Karpas-422 (cell line): ENCODE data around the gene PACS2. TPM values are rescaled to one million over a fixed set of nuclear protein-coding genes. Genes with fewer than 3 reads are reported as not detected.
"Not testable (repeated sequence)": the region's sequence is repeated elsewhere in the genome, so short reads cannot be mapped to it uniquely, and the experiment has no call there.

Source experiments
- DNase-seq: peaks from one replicate; pipeline ENCODE4 v3.0.0-alpha.2; 2015
- H2AFZ ChIP-seq: fragments of 200-600 bp; sonication (generic); 2 replicates; pipeline ENCODE4 v1.6.1; 2014; ENCODE audit warnings: antibody characterized with exemption, low read length, mixed read lengths
- H3K27ac ChIP-seq: fragments of 200-600 bp; sonication (generic); 2 replicates; pipeline ENCODE4 v1.5.1; 2014; ENCODE audit warnings: mild to moderate bottlenecking, low read length, moderate library complexity
- H3K27me3 ChIP-seq: fragments of 200-600 bp; sonication (generic); 2 replicates; pipeline ENCODE4 v1.6.1; 2014; ENCODE audit warnings: low read length, mixed read lengths
- H3K36me3 ChIP-seq: fragments of 200-600 bp; sonication (generic); 2 replicates; pipeline ENCODE4 v1.6.1; 2014; ENCODE audit warnings: low read length, mixed read lengths; ENCODE audit not compliant: insufficient read depth
- H3K4me1 ChIP-seq: fragments of 200-600 bp; sonication (generic); 2 replicates; pipeline ENCODE4 v1.6.1; 2014; ENCODE audit warnings: mild to moderate bottlenecking, low read length, mixed read lengths
- H3K4me2 ChIP-seq: fragments of 200-600 bp; sonication (generic); 2 replicates; pipeline ENCODE4 v1.6.1; 2014; ENCODE audit warnings: low read length, low read depth, mild to moderate bottlenecking; ENCODE audit not compliant: poor library complexity, severe bottlenecking
- H3K4me3 ChIP-seq: fragments of 200-600 bp; sonication (generic); 2 replicates; pipeline ENCODE4 v1.5.1; 2014; ENCODE audit warnings: mild to moderate bottlenecking, antibody characterized with exemption, low read length, mixed read lengths
- H3K79me2 ChIP-seq: fragments of 200-600 bp; sonication (generic); 2 replicates; pipeline ENCODE4 v1.6.1; 2014; ENCODE audit warnings: mild to moderate bottlenecking, low read length, mixed read lengths
- H3K9ac ChIP-seq: fragments of 200-600 bp; sonication (generic); 2 replicates; pipeline ENCODE4 v1.6.0; 2014; ENCODE audit warnings: low read length
- H3K9me2 ChIP-seq: fragments of 200-600 bp; sonication (generic), shearing (Covaris generic); replicated peaks from 2 replicates; pipeline ENCODE4 v1.6.0; 2014; ENCODE audit warnings: mild to moderate bottlenecking, low read length, moderate library complexity; ENCODE audit not compliant: insufficient read depth
- H3K9me3 ChIP-seq: fragments of 300-700, 200-600 bp; sonication (generic); 2 replicates; pipeline ENCODE4 v1.6.1; 2014; ENCODE audit warnings: low read length, mixed read lengths
- H4K20me1 ChIP-seq: fragments of 200-600 bp; sonication (generic); 2 replicates; pipeline ENCODE4 v1.6.1; 2014; ENCODE audit warnings: mild to moderate bottlenecking, antibody characterized with exemption, low read length, low read depth; ENCODE audit not compliant: insufficient read depth
- total RNA-seq: library from RNA; depleted of rRNA; stranded (reverse); fragments of >200 nt; shearing (Covaris generic); gene quantifications from 2 replicates; pipeline ENCODE4 v1.2.3, GENCODE V29; 2014; ENCODE audit warnings: low replicate concordance

The PACS2 gene
- total RNA-seq, 1 experiment from 2014 or later = 32.4 TPM

GRCh38 chr14:105334383-105335230 lies 20.1 kb downstream of the PACS2 start:
- no peaks in the 10 kb centered on the region for H3K9me2 ChIP-seq
- H3K9ac ChIP-seq = no peak overlapping the region
- no peak overlapping the region for H2AFZ ChIP-seq
- H3K9me3 ChIP-seq = no peaks in the 10 kb centered on the region
- no peaks in the 10 kb centered on the region for H3K36me3 ChIP-seq
- DNase-seq = no peak
- no peaks in the 10 kb centered on the region for H3K4me1 ChIP-seq
- H3K79me2 ChIP-seq = no peaks in the 10 kb centered on the region
- no peaks in the 10 kb centered on the region for H3K27me3 ChIP-seq
- H3K4me3 ChIP-seq = no peak overlapping the region
- no peak overlapping the region for H3K27ac ChIP-seq
- H4K20me1 ChIP-seq = peaks cover 74% of the 10 kb centered on the region
- H3K4me2 ChIP-seq = no peak overlapping the region

- H3K27ac ChIP-seq, H3K9me3 ChIP-seq, H3K79me2 ChIP-seq, H3K36me3 ChIP-seq, DNase-seq, H3K4me2 ChIP-seq, H3K4me1 ChIP-seq, H2AFZ ChIP-seq, H3K9ac ChIP-seq, H3K9me2 ChIP-seq, H3K4me3 ChIP-seq, H3K27me3 ChIP-seq: not testable (repeated sequence)
- H4K20me1 ChIP-seq = peaks cover 77% of the 10 kb centered on the region
Observed at GRCh38 chr14:105335231-105335542, 20.6 kb downstream of the PACS2 start.

- no peaks in the 10 kb centered on the region for H3K9me2 ChIP-seq
- H3K4me3 ChIP-seq = no peak overlapping the region
- no peak overlapping the region for H3K4me2 ChIP-seq
- H3K36me3 ChIP-seq = no peaks in the 10 kb centered on the region
- no peaks in the 10 kb centered on the region for H3K4me1 ChIP-seq
- peaks cover 80% of the 10 kb centered on the region for H4K20me1 ChIP-seq
- DNase-seq = no peak
- H2AFZ ChIP-seq = no peak overlapping the region
- no peaks in the 10 kb centered on the region for H3K27me3 ChIP-seq
- H3K79me2 ChIP-seq = no peaks in the 10 kb centered on the region
- no peak overlapping the region for H3K9ac ChIP-seq
- H3K27ac ChIP-seq = no peak overlapping the region
- no peaks in the 10 kb centered on the region for H3K9me3 ChIP-seq
Observed at GRCh38 chr14:105335735-105336476, 21.4 kb downstream of the PACS2 start.

GRCh38 chr14:105336477-105337287 lies 22.1 kb downstream of the PACS2 start:
- Histone ChIP-seq H2AFZ (no peak overlapping the region), H3K9me3 (no peaks in the 10 kb centered on the region), H3K79me2 (no peaks in the 10 kb centered on the region), H3K4me2 (no peak overlapping the region), H3K4me1 (no peaks in the 10 kb centered on the region), H3K27me3 (no peaks in the 10 kb centered on the region), H3K27ac (no peak overlapping the region), H4K20me1 (peaks cover 86% of the 10 kb centered on the region), H3K9ac (no peak overlapping the region), H3K4me3 (no peak overlapping the region), H3K36me3 (no peaks in the 10 kb centered on the region), H3K9me2 (no peaks in the 10 kb centered on the region)
- DNase-seq = no peak

- Histone ChIP-seq H3K27me3 (no peaks in the 10 kb centered on the region), H3K79me2 (no peaks in the 10 kb centered on the region), H2AFZ (no peak overlapping the region), H3K4me2 (no peak overlapping the region), H3K9me2 (no peaks in the 10 kb centered on the region), H4K20me1 (peaks cover 85% of the 10 kb centered on the region), H3K27ac (no peak overlapping the region), H3K4me1 (no peaks in the 10 kb centered on the region), H3K9ac (no peak overlapping the region), H3K9me3 (no peaks in the 10 kb centered on the region), H3K4me3 (no peak overlapping the region), H3K36me3 (no peaks in the 10 kb centered on the region)
- DNase-seq = no peak
Observed at GRCh38 chr14:105337433-105337832, 22.9 kb downstream of the PACS2 start.

GRCh38 chr14:105337966-105338741 lies 23.6 kb downstream of the PACS2 start:
- H3K27ac ChIP-seq = no peak overlapping the region
- no peaks in the 10 kb centered on the region for H3K9me2 ChIP-seq
- H3K4me2 ChIP-seq = no peak overlapping the region
- H3K27me3 ChIP-seq = no peaks in the 10 kb centered on the region
- no peak overlapping the region for H3K4me3 ChIP-seq
- H3K9ac ChIP-seq = no peak overlapping the region
- H3K9me3 ChIP-seq = no peaks in the 10 kb centered on the region
- no peaks in the 10 kb centered on the region for H3K79me2 ChIP-seq
- H3K36me3 ChIP-seq = no peaks in the 10 kb centered on the region
- peaks cover 82% of the 10 kb centered on the region for H4K20me1 ChIP-seq
- H2AFZ ChIP-seq = no peak overlapping the region
- DNase-seq = no peak
- H3K4me1 ChIP-seq = no peaks in the 10 kb centered on the region

GRCh38 chr14:105340821-105341733 lies 26.5 kb downstream of the PACS2 start:
- Histone ChIP-seq H3K4me1 (no peaks in the 10 kb centered on the region), H2AFZ (no peak overlapping the region), H3K27me3 (no peaks in the 10 kb centered on the region), H3K36me3 (no peaks in the 10 kb centered on the region), H3K4me3 (no peak overlapping the region), H3K4me2 (no peak overlapping the region), H3K27ac (no peak overlapping the region), H4K20me1 (peaks cover 65% of the 10 kb centered on the region), H3K9me3 (no peaks in the 10 kb centered on the region), H3K9ac (no peak overlapping the region), H3K79me2 (no peaks in the 10 kb centered on the region), H3K9me2 (no peaks in the 10 kb centered on the region)
- no peak for DNase-seq
